ENCODE data around the gene PCGF3.

PCGF3 gene

GRCh38 chr4:747546-748170 lies 42.0 kb downstream of the PCGF3 start:
- ATAC-seq: no peak
- no peak for TF ChIP-seq ZFP3 (CRISPR knock-in tag; IDR thresholded peaks at IDR 0.05)
- TF ChIP-seq ARNTL (CRISPR knock-in tag; IDR thresholded peaks at IDR 0.05; ENCODE audit: borderline replicate concordance, low read depth): no peak
- no peak for TF ChIP-seq TSHZ2 (CRISPR knock-in tag; IDR thresholded peaks at IDR 0.05)
- no peak for TF ChIP-seq RARB (CRISPR knock-in tag; IDR thresholded peaks at IDR 0.05)
- TF ChIP-seq CSRNP3 (CRISPR knock-in tag; IDR thresholded peaks at IDR 0.05): no peak
- TF ChIP-seq CREB5 (CRISPR knock-in tag; IDR thresholded peaks at IDR 0.05; ENCODE audit: low read depth): no peak
- TF ChIP-seq ZNF70 (CRISPR knock-in tag; IDR thresholded peaks at IDR 0.05): no peak
- TF ChIP-seq SNAI2 (CRISPR knock-in tag; IDR thresholded peaks at IDR 0.05): no peak

GRCh38 chr4:748461-748860 lies 42.8 kb downstream of the PCGF3 start:
- TF ChIP-seq CREB5 (CRISPR knock-in tag; IDR thresholded peaks at IDR 0.05; ENCODE audit: low read depth) (no peak), POU6F1 (CRISPR knock-in tag; IDR thresholded peaks at IDR 0.05; ENCODE audit: borderline replicate concordance, low read depth) (no peak), ZFP30 (CRISPR knock-in tag; IDR thresholded peaks at IDR 0.05) (no peak), BACH2 (CRISPR knock-in tag; IDR thresholded peaks at IDR 0.05; ENCODE audit: borderline replicate concordance) (no peak), ZNF565 (CRISPR knock-in tag; conservative IDR thresholded peaks at IDR 0.05; ENCODE audit: low read depth) (no peak), CSDC2 (CRISPR knock-in tag; IDR thresholded peaks at IDR 0.05) (no peak), ZFP3 (CRISPR knock-in tag; IDR thresholded peaks at IDR 0.05) (no peak), ZNF8 (CRISPR knock-in tag; IDR thresholded peaks at IDR 0.05) (no peak), ISL1 (CRISPR knock-in tag; IDR thresholded peaks at IDR 0.05) (no peak), CSRNP3 (CRISPR knock-in tag; IDR thresholded peaks at IDR 0.05) (no peak), ESRRG (CRISPR knock-in tag; IDR thresholded peaks at IDR 0.05) (no peak), SNAI2 (CRISPR knock-in tag; IDR thresholded peaks at IDR 0.05) (no peak), ARNTL (CRISPR knock-in tag; IDR thresholded peaks at IDR 0.05; ENCODE audit: borderline replicate concordance, low read depth) (no peak), RARB (CRISPR knock-in tag; IDR thresholded peaks at IDR 0.05) (no peak), PPARA (CRISPR knock-in tag; IDR thresholded peaks at IDR 0.05; ENCODE audit: borderline replicate concordance) (no peak), PATZ1 (CRISPR knock-in tag; IDR thresholded peaks at IDR 0.05; ENCODE audit: borderline replicate concordance) (no peak), TCF4 (CRISPR knock-in tag; IDR thresholded peaks at IDR 0.05; ENCODE audit: borderline replicate concordance) (no peak), TOX (CRISPR knock-in tag; IDR thresholded peaks at IDR 0.05; ENCODE audit: borderline replicate concordance) (no peak), TSHZ2 (CRISPR knock-in tag; IDR thresholded peaks at IDR 0.05) (no peak), GLIS3 (CRISPR knock-in tag; IDR thresholded peaks at IDR 0.05) (no peak)
- ATAC-seq: no peak

Data from SK-N-SH treated with all-trans-retinoic acid at 6 μM for 48 hours (cell line).